Calu3 (cell line): ENCODE results near the gene PCDHGB4. TPM values are rescaled to one million over a fixed set of nuclear protein-coding genes. Genes with fewer than 3 reads are reported as not detected.
A peak's percentile ranks its signal among the peaks of the same experiment; 100 is the strongest.

Source experiments
- BruUV-seq: library from RNA; stranded (reverse); fragments of 400-500 nt; replicated peaks from 2 replicates; lab custom pipeline; 2021; lab: Mats Ljungman, UMichigan
- CTCF ChIA-PET: fragments of 300-600 bp; sonication (Branson Sonifier 250); formaldehyde crosslinking; loops from one replicate; lab custom pipeline; 2022; ENCODE audit warnings: antibody characterized with exemption; lab: Charles Lee
- DNase-seq: peaks from one replicate; pipeline ENCODE4 v3.0.0; 2022
- H3K27ac Mint-ChIP-seq: one replicate; pipeline ENCODE4 v1.8.0; 2022; ENCODE audit warnings: mixed read lengths; ENCODE audit not compliant: unreplicated experiment
- H3K27me3 Mint-ChIP-seq: one replicate; pipeline ENCODE4 v1.8.0; 2022; ENCODE audit warnings: mixed read lengths; ENCODE audit not compliant: unreplicated experiment
- H3K36me3 Mint-ChIP-seq: one replicate; pipeline ENCODE4 v1.8.0; 2022; ENCODE audit warnings: mild to moderate bottlenecking, moderate library complexity, mixed read lengths; ENCODE audit not compliant: insufficient read depth, unreplicated experiment
- H3K4me1 Mint-ChIP-seq: one replicate; pipeline ENCODE4 v1.8.0; 2022; ENCODE audit warnings: mild to moderate bottlenecking, low read depth, mixed read lengths; ENCODE audit not compliant: unreplicated experiment
- H3K4me3 Mint-ChIP-seq: one replicate; pipeline ENCODE4 v1.8.0; 2022; ENCODE audit warnings: mild to moderate bottlenecking, low read depth, moderate library complexity, mixed read lengths; ENCODE audit not compliant: unreplicated experiment
- H3K9me3 Mint-ChIP-seq: one replicate; pipeline ENCODE4 v1.8.0; 2022; ENCODE audit warnings: low read depth, mixed read lengths; ENCODE audit not compliant: unreplicated experiment
- CTCF ChIP-seq: fragments of 200-600 bp; IDR thresholded peaks from one replicate; pipeline ENCODE4 v1.8.0; 2022; ENCODE audit warnings: antibody characterized with exemption; ENCODE audit not compliant: unreplicated experiment
- intact Hi-C: fragments of 100-400 bp; cut with micrococcal nuclease; formaldehyde crosslinking; loops from one replicate; pipeline ENCODE4 v1.10.0; 2022; ENCODE audit not compliant: unreplicated experiment
- total RNA-seq: library from RNA; stranded (reverse); gene quantifications from 2 replicates; pipeline ENCODE4 v1.2.3, GENCODE V29; 2022

Gene PCDHGB4
- total RNA-seq, 1 experiment from 2014 or later: 8.2 TPM

GRCh38 chr5:141419074-141419880 lies 31.8 kb downstream of the PCDHGB4 start:
- Mint-ChIP-seq H3K4me1 (peaks cover 7% of the 10 kb centered on the region), H3K4me3 (peak overlapping the region; percentile 69), H3K9me3 (peaks cover 17% of the 10 kb centered on the region), H3K27ac (no peak overlapping the region), H3K36me3 (peaks cover 33% of the 10 kb centered on the region), H3K27me3 (no peaks in the 10 kb centered on the region)
- DNase-seq: no peak
- CTCF ChIA-PET: interaction anchor here (0.7 kb wide), 1 partner anchor 72 kb away, joined by 3 read pairs; no protein-coding TSS in a partner anchor
- no TSS peak for BruUV-seq
- intact Hi-C loops: no loop called here
- TF ChIP-seq CTCF: no peak

GRCh38 chr5:141420855-141421488 lies 33.5 kb downstream of the PCDHGB4 start, which contains the start of gene PCDHGA11:
Gene PCDHGA11 (plus strand): TSS chr5:141421051. CDS start chr5:141421228, 177 bp downstream.
- peaks cover 30% of the 10 kb centered on the region for H3K36me3 Mint-ChIP-seq
- H3K4me1 Mint-ChIP-seq: peaks cover 7% of the 10 kb centered on the region
- CTCF ChIA-PET: no interaction called here
- no peak within 1 kb of the TSS for H3K4me3 Mint-ChIP-seq
- peaks cover 20% of the 10 kb centered on the region for H3K9me3 Mint-ChIP-seq
- no peak for TF ChIP-seq CTCF
- H3K27ac Mint-ChIP-seq: no peak within 1 kb of the TSS
- no peak for DNase-seq
- BruUV-seq: no TSS peak
- intact Hi-C loops: no loop called here
- no peaks in the 10 kb centered on the region for H3K27me3 Mint-ChIP-seq

GRCh38 chr5:141421489-141421855 lies 34.0 kb downstream of the PCDHGB4 start:
- Mint-ChIP-seq H3K9me3 (peaks cover 20% of the 10 kb centered on the region), H3K4me3 (no peak overlapping the region), H3K4me1 (peaks cover 7% of the 10 kb centered on the region), H3K27ac (no peak overlapping the region), H3K36me3 (peaks cover 30% of the 10 kb centered on the region), H3K27me3 (no peaks in the 10 kb centered on the region)
- intact Hi-C loops: no loop called here
- no peak for TF ChIP-seq CTCF
- CTCF ChIA-PET: no interaction called here
- BruUV-seq: no TSS peak
- DNase-seq: no peak

GRCh38 chr5:141422742-141423291 lies 35.3 kb downstream of the PCDHGB4 start:
- BruUV-seq: no TSS peak
- Mint-ChIP-seq H3K4me3 (no peak overlapping the region), H3K9me3 (peaks cover 22% of the 10 kb centered on the region), H3K27ac (no peak overlapping the region), H3K4me1 (peaks cover 4% of the 10 kb centered on the region), H3K27me3 (no peaks in the 10 kb centered on the region), H3K36me3 (peaks cover 24% of the 10 kb centered on the region)
- CTCF ChIA-PET: no interaction called here
- TF ChIP-seq CTCF: no peak
- intact Hi-C loops: no loop called here
- DNase-seq: no peak
